RWPE1 (cell line): ENCODE measurements around the gene TSPAN11.

ENCODE experiments used
- CTCF ChIA-PET: fragments of 350-600 bp; sonication (Branson Sonifier 250); formaldehyde crosslinking; extraction: SDS; loops from one replicate; lab custom pipeline; 2021; lab: Yijun Ruan, JAX
- POLR2A ChIA-PET: fragments of 400-600 bp; formaldehyde crosslinking; extraction: SDS; loops from one replicate; lab custom pipeline; 2020; ENCODE audit warnings: antibody characterized with exemption; ENCODE audit not compliant: low non-redundant PET; lab: Yijun Ruan, JAX
- DNase-seq: peaks from one replicate; pipeline ENCODE4 v3.0.0; 2012; ENCODE audit warnings: low spot score
- H3K27ac ChIP-seq: fragments of 450-650 bp; 2 replicates; pipeline ENCODE4 v1.5.1; 2017
- CTCF ChIP-seq: fragments of 450-650 bp; conservative IDR thresholded peaks from 2 replicates; pipeline ENCODE4 v1.5.1; 2017; ENCODE audit warnings: low read depth, mild to moderate bottlenecking

TSPAN11 gene

GRCh38 chr12:30934811-30935210 lies 8.3 kb downstream of the TSPAN11 start:
- CTCF ChIA-PET: interaction anchor here (0.6 kb wide), 1 partner anchor 144 kb away, joined by 7 read pairs; no protein-coding TSS in a partner anchor
- TF ChIP-seq CTCF: no peak
- DNase-seq: no peak
- POLR2A ChIA-PET: no interaction called here
- H3K27ac ChIP-seq: no peak overlapping the region

DNA sequence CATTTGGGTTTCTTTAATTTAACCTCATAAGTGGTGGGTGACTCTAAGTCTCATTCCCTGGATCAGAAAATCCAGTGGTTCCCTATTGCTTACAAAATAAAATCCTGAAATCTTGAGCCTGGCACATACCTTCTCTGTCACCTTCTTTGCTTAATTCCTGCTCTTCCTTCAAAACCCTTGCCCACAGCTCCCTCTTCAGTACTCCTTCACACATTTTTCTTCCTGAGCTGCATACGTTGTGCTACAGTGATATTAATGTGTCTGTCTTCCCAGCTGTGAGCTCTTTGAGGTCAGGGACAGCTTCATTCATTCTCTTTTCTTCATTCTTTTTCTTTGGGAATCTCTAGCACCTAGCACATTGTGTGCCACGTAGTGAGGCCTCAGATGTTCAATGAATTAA lies 9.5 kb downstream of the TSPAN11 start:
- POLR2A ChIA-PET: no interaction called here
- DNase-seq: no peak
- no peak overlapping the region for H3K27ac ChIP-seq
- CTCF ChIA-PET: no interaction called here
- no peak for TF ChIP-seq CTCF

DNA sequence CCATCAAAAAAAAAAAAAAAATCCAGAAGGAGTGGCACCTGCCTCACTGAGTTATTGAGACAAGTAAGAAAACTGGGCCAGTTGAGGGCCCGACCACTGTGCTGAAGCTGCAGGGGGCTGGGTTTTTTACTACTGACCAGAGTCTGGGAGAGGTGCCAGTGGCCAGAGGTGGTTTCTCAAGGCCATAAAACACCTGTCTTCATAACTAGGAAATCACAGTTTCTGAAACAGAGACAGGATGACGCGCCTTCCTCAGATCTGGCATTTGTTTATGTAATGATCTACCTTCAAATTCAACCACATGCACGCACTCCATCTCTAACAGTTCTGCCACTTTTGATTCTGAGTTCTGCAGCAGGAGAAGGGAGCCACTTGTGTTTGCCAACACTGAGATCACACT lies 12.7 kb downstream of the TSPAN11 start:
- DNase-seq: no peak
- CTCF ChIA-PET: interaction anchor here (0.6 kb wide), 1 partner anchor 147 kb away, joined by 5 read pairs; no protein-coding TSS in a partner anchor
- no peak for TF ChIP-seq CTCF
- no peak overlapping the region for H3K27ac ChIP-seq
- POLR2A ChIA-PET: no interaction called here

GRCh38 chr12:30942486-30942885 lies 15.9 kb downstream of the TSPAN11 start:
- ChIA-PET POLR2A (no interaction called here), CTCF (no interaction called here)
- H3K27ac ChIP-seq: no peak overlapping the region
- TF ChIP-seq CTCF: no peak
- no peak for DNase-seq

- POLR2A ChIA-PET: no interaction called here
- H3K27ac ChIP-seq: no peak overlapping the region
- CTCF ChIA-PET: no interaction called here
- no peak for DNase-seq
- no peak for TF ChIP-seq CTCF
Measured at GRCh38 chr12:30942936-30943335, 16.4 kb downstream of the TSPAN11 start.

- no peak for TF ChIP-seq CTCF
- no peak overlapping the region for H3K27ac ChIP-seq
- no peak for DNase-seq
- POLR2A ChIA-PET: no interaction called here
- CTCF ChIA-PET: interaction anchor here (0.6 kb wide), 1 partner anchor 68 kb away, joined by 3 read pairs; no protein-coding TSS in a partner anchor
Measured at GRCh38 chr12:30945443-30946164, 19.1 kb downstream of the TSPAN11 start.
